ENCODE data around the gene CNTNAP2. TPM values are rescaled to one million over a fixed set of nuclear protein-coding genes. Genes with fewer than 3 reads are reported as not detected.

The CNTNAP2 gene
- total and polyA plus RNA-seq, 2 experiments from 2014 or later = not detected

DNA sequence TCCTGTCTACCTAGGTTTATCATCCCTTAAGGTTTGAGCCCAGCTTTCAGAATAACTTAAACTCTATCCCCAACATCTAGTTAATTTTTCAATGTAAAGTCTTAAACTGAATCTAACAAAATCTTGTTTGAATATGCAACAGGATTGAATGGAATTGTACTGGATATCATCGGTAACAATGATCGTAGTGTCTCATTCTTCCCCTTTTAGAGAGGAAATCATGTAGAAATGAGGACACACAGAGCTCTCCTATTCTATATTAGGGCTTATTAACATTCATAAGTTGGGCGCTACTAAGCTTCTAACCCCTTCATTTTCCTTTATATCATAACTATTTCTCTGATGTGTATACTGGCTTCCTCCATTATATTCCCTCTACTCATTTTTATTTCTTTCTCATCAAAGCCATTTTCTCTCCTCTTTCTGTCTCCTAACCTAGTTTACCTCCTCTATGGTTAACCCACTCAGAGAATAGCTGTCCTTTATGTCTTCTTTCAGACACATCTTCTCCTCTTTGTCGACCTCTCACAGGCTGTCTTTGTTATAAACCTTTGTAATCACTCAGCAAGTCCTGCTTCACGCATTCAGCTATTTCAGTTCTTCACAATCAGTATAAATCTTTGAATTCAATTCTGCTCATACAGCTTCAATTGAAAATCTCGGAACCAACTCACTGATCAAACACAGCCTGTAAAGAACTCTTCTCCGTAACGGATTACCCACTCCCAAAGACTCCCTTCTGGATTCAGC is 1455.0 kb downstream of the CNTNAP2 start:
- H3K9me2 ChIP-seq (ENCODE audit: insufficient read depth) = no peaks in the 10 kb centered on the region
- 44 to 46% methylated on average over 8 of the region's 8 CpGs for WGBS, 2 experiments (ENCODE audit: low coverage in 1 of 2, low lambda C conversion rate in 2 of 2, missing lambda C conversion rate in 2 of 2)
- DNase-seq = no peak
- no peaks in the 10 kb centered on the region for H3K9me3 ChIP-seq (ENCODE audit: low read depth)
- H3K36me3 ChIP-seq (ENCODE audit: low read depth) = no peaks in the 10 kb centered on the region
- no peaks in the 10 kb centered on the region for H3K79me2 ChIP-seq (ENCODE audit: insufficient read depth)
- H3K27me3 ChIP-seq (replicated peaks; ENCODE audit: insufficient read depth) = no peaks in the 10 kb centered on the region
- H3K4me2 ChIP-seq (ENCODE audit: unreplicated experiment) = no peak overlapping the region
- no peak overlapping the region for H3K27ac ChIP-seq
- H3K4me1 ChIP-seq (ENCODE audit: insufficient read depth) = no peaks in the 10 kb centered on the region
- no peak overlapping the region for H3K9ac ChIP-seq
- no peaks in the 10 kb centered on the region for H3F3A ChIP-seq (ENCODE audit: insufficient read depth)
- H4K20me1 ChIP-seq (ENCODE audit: insufficient read depth) = no peaks in the 10 kb centered on the region
- H3K4me3 ChIP-seq = no peak overlapping the region
- H2AFZ ChIP-seq = no peak overlapping the region
- TF ChIP-seq EZH2phosphoT487 (IDR thresholded peaks at IDR 0.05; ENCODE audit: insufficient read depth, low read depth) = no peak
- TF ChIP-seq EZH2 (IDR thresholded peaks at IDR 0.05; ENCODE audit: insufficient read depth, poor library complexity, severe bottlenecking) = no peak
- in situ Hi-C loops (cut with MboI) = no loop called here

GRCh38 chr7:147578196-147578595 is 1461.6 kb downstream of the CNTNAP2 start:
- H3K9ac ChIP-seq = no peak overlapping the region
- no peak overlapping the region for H2AFZ ChIP-seq
- no peaks in the 10 kb centered on the region for H3K36me3 ChIP-seq (ENCODE audit: low read depth)
- no peaks in the 10 kb centered on the region for H3K27me3 ChIP-seq (replicated peaks; ENCODE audit: insufficient read depth)
- no peaks in the 10 kb centered on the region for H4K20me1 ChIP-seq (ENCODE audit: insufficient read depth)
- peak; percentile 47 for DNase-seq
- in situ Hi-C loops (cut with MboI) = no loop called here
- no peaks in the 10 kb centered on the region for H3K79me2 ChIP-seq (ENCODE audit: insufficient read depth)
- no peaks in the 10 kb centered on the region for H3K9me3 ChIP-seq (ENCODE audit: low read depth)
- no peak for TF ChIP-seq EZH2 (IDR thresholded peaks at IDR 0.05; ENCODE audit: insufficient read depth, poor library complexity, severe bottlenecking)
- TF ChIP-seq EZH2phosphoT487 (IDR thresholded peaks at IDR 0.05; ENCODE audit: insufficient read depth, low read depth) = no peak
- no peak overlapping the region for H3K27ac ChIP-seq
- WGBS, 2 experiments (ENCODE audit: low coverage in 1 of 2, low lambda C conversion rate in 2 of 2, missing lambda C conversion rate in 2 of 2) = 10 to 13% methylated on average over 3 of the region's 3 CpGs
- no peaks in the 10 kb centered on the region for H3K4me1 ChIP-seq (ENCODE audit: insufficient read depth)
- H3K4me2 ChIP-seq (ENCODE audit: unreplicated experiment) = no peak overlapping the region
- no peaks in the 10 kb centered on the region; the same call in 1 of the 2 replicates for H3F3A ChIP-seq (ENCODE audit: insufficient read depth)
- H3K9me2 ChIP-seq (ENCODE audit: insufficient read depth) = no peaks in the 10 kb centered on the region
- H3K4me3 ChIP-seq = no peak overlapping the region

DNA sequence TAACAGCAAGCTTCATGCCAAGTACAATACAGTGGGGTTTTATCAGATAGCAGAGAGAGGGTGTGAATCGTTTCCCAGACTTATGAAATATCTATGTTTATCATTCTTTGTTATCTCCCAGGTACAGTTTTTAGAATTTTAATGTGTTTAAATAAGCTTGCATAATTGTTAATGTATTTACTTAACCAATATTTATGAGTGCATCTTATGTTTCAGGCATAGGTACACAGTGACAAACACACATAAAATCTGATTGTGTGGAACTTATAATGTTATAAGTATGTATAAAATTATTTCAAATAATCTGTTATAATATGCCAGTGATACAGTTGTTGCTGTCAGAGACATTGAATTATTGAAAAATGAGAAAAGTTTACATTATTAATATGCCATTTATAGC is 1462.5 kb downstream of the CNTNAP2 start:
- in situ Hi-C loops (cut with MboI) = no loop called here
- no peaks in the 10 kb centered on the region for H3K9me3 ChIP-seq (ENCODE audit: low read depth)
- H3K4me1 ChIP-seq (ENCODE audit: insufficient read depth) = no peaks in the 10 kb centered on the region
- no peak for DNase-seq
- H3K9me2 ChIP-seq (ENCODE audit: insufficient read depth) = no peaks in the 10 kb centered on the region
- no peaks in the 10 kb centered on the region for H4K20me1 ChIP-seq (ENCODE audit: insufficient read depth)
- TF ChIP-seq EZH2phosphoT487 (IDR thresholded peaks at IDR 0.05; ENCODE audit: insufficient read depth, low read depth) (no peak), EZH2 (IDR thresholded peaks at IDR 0.05; ENCODE audit: insufficient read depth, poor library complexity, severe bottlenecking) (no peak)
- H3K27me3 ChIP-seq (replicated peaks; ENCODE audit: insufficient read depth) = no peaks in the 10 kb centered on the region
- H3F3A ChIP-seq (ENCODE audit: insufficient read depth) = no peaks in the 10 kb centered on the region; the same call in 1 of the 2 replicates
- H2AFZ ChIP-seq = no peak overlapping the region
- no peaks in the 10 kb centered on the region for H3K36me3 ChIP-seq (ENCODE audit: low read depth)
- no peaks in the 10 kb centered on the region for H3K79me2 ChIP-seq (ENCODE audit: insufficient read depth)
- WGBS, 2 experiments (ENCODE audit: low coverage in 1 of 2, low lambda C conversion rate in 2 of 2, missing lambda C conversion rate in 2 of 2) = 9 to 10% methylated on average over 1 of the region's 1 CpG
- H3K9ac ChIP-seq = no peak overlapping the region
- H3K4me3 ChIP-seq = no peak overlapping the region
- no peak overlapping the region for H3K27ac ChIP-seq
- no peak overlapping the region for H3K4me2 ChIP-seq (ENCODE audit: unreplicated experiment)

DNA sequence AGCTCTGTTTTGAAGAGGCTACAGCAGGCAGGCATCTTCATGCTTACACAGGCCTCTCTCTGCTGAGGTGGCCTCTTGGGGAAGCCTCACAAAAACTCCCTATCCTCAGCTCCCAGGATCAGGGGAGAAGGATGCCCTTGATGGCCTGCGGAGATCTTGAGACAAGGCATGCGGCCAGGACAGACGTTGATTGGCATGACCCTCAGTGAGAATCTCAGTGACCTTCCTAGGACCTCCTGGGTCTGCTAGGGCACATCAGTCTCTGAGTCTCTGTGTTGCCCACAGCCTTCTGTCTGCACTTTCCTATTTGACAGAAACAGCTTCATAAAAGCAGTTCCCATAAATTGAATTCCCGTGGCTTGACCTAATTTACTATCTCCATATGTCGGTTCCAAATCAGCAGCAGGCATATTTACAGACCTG is 1468.2 kb downstream of the CNTNAP2 start:
- no peaks in the 10 kb centered on the region for H3K36me3 ChIP-seq (ENCODE audit: low read depth)
- no peaks in the 10 kb centered on the region for H3K27me3 ChIP-seq (replicated peaks; ENCODE audit: insufficient read depth)
- no peaks in the 10 kb centered on the region for H4K20me1 ChIP-seq (ENCODE audit: insufficient read depth)
- H3K9me3 ChIP-seq (ENCODE audit: low read depth) = no peaks in the 10 kb centered on the region
- H3K4me3 ChIP-seq = no peak overlapping the region
- H2AFZ ChIP-seq = no peak overlapping the region
- no peak overlapping the region for H3K27ac ChIP-seq
- in situ Hi-C loops (cut with MboI) = no loop called here
- TF ChIP-seq EZH2phosphoT487 (IDR thresholded peaks at IDR 0.05; ENCODE audit: insufficient read depth, low read depth) = no peak
- no peak for TF ChIP-seq EZH2 (IDR thresholded peaks at IDR 0.05; ENCODE audit: insufficient read depth, poor library complexity, severe bottlenecking)
- 19 to 24% methylated on average over 5 of the region's 5 CpGs for WGBS, 2 experiments (ENCODE audit: low coverage in 1 of 2, low lambda C conversion rate in 2 of 2, missing lambda C conversion rate in 2 of 2)
- no peak overlapping the region for H3K4me2 ChIP-seq (ENCODE audit: unreplicated experiment)
- H3F3A ChIP-seq (ENCODE audit: insufficient read depth) = no peaks in the 10 kb centered on the region
- H3K4me1 ChIP-seq (ENCODE audit: insufficient read depth) = no peaks in the 10 kb centered on the region
- DNase-seq = no peak
- H3K79me2 ChIP-seq (ENCODE audit: insufficient read depth) = no peaks in the 10 kb centered on the region
- no peaks in the 10 kb centered on the region for H3K9me2 ChIP-seq (ENCODE audit: insufficient read depth)
- no peak overlapping the region for H3K9ac ChIP-seq

All from GM23248 (cell line).